Left cardiac atrium (tissue), 4 donors: Measurements from ENCODE around the gene ANGPTL4. TPM values are rescaled to one million over a fixed set of nuclear protein-coding genes. Genes with fewer than 3 reads are reported as not detected.
"Not testable (repeated sequence)": the region's sequence is repeated elsewhere in the genome, so short reads cannot be mapped to it uniquely, and the experiment has no call there.

ENCODE experiments used
- ATAC-seq, 2 donors: fragments of 200-7000 bp; cut with Tn5 transposase; one replicate each; pipeline ENCODE4 v1.9.1; 2020; ENCODE audit warnings: mild to moderate bottlenecking in 2 of 2, moderate library complexity in 2 of 2
- DNase-seq: peaks from one replicate; pipeline ENCODE4 v3.0.0-alpha.2; 2020
- intact Hi-C, 2 donors: fragments of 100-400 bp; cut with DNase I; formaldehyde crosslinking; loops; one replicate each; pipeline versions ENCODE4 v1.14.1 to v1.15.1; 2022 to 2023
- total RNA-seq, 2 donors: library from RNA; stranded (reverse); fragmentation: NEBNext Ultra II Directional; extraction: Animal tissue kit (Norgen Biotek cat#: 25700); gene quantifications; one replicate each; pipeline ENCODE4 v1.2.1, GENCODE V29; 2021
- donor health status: DM: no; HTN: yes; CAD: no.
- donor health status: DM: no; HTN: yes; CAD: no; lungs with severe emphysema.
- donor health status: DM: yes; HTN: yes; CAD: no.
- donor health status: Dilated cardiomyopathy.

Gene ANGPTL4
- total RNA-seq, 2 donors from 2014 or later, result 16.3 to 81.6 TPM

DNA sequence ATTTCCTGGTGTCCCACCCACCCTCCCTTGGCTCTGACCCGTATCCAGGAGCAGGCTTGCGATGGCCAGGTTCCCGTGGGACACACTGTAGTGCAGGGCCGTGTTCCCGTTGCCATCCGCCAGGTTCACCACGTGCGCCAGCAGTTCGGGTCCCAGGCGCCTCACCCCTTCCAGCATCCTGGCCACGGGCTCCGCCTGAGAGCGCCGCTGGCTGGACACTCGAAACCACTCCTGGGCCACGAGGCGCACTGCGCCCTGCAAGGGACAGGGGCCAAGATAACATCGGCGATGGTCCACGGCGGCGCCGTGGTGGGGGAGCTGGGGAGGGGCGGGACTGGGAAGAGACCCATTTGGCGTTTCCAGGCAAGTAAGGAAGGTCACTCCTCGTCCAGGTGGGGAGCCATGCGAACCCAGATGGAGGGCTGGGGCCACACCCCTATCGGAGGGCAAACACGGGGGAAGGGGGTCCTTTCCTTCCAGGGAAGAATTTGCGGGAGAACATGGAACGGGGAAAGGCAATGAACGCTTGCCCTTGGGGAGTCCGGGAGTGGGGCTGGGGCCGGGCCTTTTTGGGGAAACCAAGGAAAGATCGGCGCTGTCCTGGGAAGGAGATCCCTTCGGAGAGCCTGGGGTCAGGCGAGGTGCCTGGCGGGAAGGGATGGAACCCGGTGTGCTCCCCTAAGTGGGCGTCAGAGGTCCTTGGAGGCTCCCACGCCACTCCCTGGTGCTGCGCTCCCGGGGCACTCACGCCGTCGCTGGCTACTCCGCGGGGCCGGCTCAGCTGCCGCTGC lies 30.8 kb upstream of the ANGPTL4 start:
- DNase-seq (peak; percentile 38), ATAC-seq (peak in 1 of 2 donors; percentile 11)

GRCh38 chr19:8333767-8334457 lies 30.0 kb upstream of the ANGPTL4 start:
- no peak for DNase-seq
- ATAC-seq, result no peak
- intact Hi-C loops, result no loop called here

More for the DNA sequence above, 30.8 kb upstream of the ANGPTL4 start:
- intact Hi-C loops, result no loop called here

DNA sequence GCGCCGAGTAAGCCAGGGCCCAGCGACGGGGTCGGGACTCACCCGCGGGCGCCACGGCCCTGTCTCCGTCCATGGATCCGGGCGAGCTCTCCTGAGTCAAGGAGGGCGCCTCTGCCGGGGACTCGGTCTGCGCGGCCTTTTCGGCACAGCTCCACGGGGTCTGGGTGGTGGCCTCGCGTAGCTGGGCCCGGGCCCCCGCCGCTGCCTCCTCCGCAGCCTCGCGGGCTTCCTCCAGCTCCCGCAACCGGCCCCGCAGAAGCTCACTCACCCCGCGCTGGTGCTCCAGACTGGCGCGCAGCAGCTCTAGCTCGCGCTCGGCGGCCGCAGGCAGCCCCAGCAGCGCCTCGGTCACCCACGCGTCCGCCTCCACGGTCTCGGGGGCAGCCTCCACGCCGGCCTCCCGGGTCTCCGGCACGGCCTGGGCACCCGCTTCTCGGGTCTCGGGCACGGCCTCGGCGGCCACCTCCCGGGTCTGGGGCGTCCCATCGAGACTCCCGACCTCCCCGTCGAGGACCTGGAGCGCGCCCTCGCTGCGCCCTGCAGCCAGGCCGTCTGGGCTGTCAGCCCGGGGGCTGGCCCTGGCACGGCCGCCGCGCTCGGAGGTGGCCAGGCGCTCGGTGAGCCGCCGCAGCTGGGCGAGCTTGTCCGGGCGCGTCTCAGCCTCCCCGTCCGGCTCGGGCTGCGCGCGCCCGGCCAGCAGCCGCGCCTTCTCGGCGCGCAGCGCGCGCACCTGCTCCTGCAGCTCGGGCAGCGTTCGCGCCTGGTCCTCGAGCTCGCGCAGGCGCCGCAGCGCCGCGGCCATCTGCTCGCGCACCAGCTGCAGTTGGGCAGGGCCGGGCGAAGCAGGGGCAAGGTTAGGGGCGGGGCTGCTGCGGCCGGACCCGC lies 29.3 kb upstream of the ANGPTL4 start:
- intact Hi-C loops, result no loop called here
- peak; percentile 46 for DNase-seq
- ATAC-seq, result peak; percentile 69 to 72

- no peak for ATAC-seq
- DNase-seq, result no peak
- intact Hi-C loops, result no loop called here
Measured at GRCh38 chr19:8335343-8336071, 28.4 kb upstream of the ANGPTL4 start.

DNA sequence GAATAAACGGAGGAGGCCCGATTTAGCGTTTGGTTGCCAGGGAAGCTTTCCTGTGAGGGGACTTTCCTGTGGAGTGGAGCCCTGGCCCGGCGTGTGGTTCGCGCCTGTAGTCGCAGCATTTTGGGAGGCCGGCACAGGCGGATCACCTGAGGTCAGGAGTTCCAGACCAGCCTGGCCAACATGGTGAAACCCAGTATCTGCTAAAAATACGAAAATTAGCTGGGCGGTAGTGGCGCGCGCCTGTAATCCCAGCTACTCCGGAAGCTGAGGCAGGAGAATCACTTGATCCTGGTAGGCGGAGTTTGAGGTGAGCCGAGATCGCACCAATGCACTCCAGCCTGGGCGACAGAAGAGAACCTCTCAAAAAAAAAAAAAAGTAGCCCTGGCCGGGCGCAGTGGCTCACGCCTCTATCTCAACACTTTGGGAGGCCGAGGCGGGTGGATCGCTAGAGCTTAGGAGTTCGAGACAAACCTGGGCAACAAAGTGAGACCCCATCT lies 27.8 kb upstream of the ANGPTL4 start:
- intact Hi-C loops, result no loop called here
- no peak for DNase-seq
- no peak for ATAC-seq

DNA sequence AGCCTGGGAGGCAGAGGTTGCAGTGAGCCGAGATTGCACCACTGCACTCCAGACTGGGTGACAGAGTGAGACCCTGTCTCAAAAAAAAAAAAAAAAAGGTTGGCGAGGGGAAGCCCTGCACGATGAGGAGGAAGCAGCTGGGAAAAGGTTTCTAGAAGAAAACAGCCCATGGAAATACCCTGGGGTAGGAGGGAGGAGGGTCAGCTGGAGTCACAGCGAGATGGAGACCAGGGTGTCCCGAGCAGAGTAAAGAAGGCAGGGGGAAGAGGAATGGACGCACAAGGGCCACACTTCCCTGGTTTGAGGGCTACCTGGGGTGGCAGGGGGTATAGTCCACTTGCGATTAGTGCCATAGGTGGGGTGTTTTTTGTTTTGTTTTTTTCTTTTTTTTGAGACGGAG lies 27.3 kb upstream of the ANGPTL4 start:
- intact Hi-C loops, result no loop called here
- ATAC-seq, result no peak
- DNase-seq, result no peak

DNA sequence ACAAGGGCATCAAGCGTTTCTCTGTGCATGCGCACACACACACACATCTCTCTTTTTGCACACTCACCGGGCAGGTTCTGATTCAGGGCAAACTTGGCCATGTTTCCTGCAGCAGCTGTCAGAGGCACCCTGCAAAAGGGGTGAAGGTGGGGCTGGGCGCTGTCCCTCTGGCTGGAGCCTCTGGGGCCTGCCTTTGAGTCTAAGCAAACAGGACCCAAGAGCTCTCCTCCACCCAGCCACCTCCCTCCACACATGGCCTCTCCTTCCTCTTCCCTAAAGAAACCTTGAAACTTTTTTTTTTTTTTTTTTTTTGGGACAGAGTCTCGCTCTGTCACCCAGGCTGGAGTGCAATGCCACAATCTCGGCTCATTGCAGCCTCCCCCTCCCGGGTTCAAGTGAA lies 26.2 kb upstream of the ANGPTL4 start:
- intact Hi-C loops, result no loop called here
- ATAC-seq (no peak), DNase-seq (no peak)

GRCh38 chr19:8338835-8339234 lies 25.1 kb upstream of the ANGPTL4 start:
- DNase-seq (no peak), ATAC-seq (no peak)
- intact Hi-C loops, result no loop called here

GRCh38 chr19:8340341-8341096 lies 23.4 kb upstream of the ANGPTL4 start:
- peak; percentile 14 to 44 for ATAC-seq
- intact Hi-C loops, result no loop called here
- peak; percentile 79 for DNase-seq

GRCh38 chr19:8341504-8341903 lies 22.5 kb upstream of the ANGPTL4 start:
- intact Hi-C loops, DNase-seq, ATAC-seq: not testable (repeated sequence)

DNA sequence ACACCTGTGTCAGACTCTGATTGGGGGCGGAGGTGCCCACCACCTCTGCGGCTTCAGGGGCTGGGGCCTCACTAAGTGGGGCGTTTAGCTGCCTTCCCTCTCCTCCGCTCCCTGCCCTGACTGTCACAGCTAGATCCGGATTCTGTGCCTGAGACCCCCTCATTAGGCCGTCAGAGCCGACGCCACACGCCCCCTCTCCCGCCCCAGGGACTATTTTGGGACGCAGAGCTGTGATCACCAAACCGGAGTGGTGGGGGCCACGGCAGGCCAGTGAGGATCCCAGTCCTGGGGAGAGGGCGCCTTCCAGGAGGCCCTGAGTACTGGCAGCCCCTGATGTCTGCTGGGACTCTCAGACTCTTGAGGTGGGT lies 21.7 kb upstream of the ANGPTL4 start:
- intact Hi-C loops, result no loop called here
- DNase-seq, result no peak
- ATAC-seq, result no peak

DNA sequence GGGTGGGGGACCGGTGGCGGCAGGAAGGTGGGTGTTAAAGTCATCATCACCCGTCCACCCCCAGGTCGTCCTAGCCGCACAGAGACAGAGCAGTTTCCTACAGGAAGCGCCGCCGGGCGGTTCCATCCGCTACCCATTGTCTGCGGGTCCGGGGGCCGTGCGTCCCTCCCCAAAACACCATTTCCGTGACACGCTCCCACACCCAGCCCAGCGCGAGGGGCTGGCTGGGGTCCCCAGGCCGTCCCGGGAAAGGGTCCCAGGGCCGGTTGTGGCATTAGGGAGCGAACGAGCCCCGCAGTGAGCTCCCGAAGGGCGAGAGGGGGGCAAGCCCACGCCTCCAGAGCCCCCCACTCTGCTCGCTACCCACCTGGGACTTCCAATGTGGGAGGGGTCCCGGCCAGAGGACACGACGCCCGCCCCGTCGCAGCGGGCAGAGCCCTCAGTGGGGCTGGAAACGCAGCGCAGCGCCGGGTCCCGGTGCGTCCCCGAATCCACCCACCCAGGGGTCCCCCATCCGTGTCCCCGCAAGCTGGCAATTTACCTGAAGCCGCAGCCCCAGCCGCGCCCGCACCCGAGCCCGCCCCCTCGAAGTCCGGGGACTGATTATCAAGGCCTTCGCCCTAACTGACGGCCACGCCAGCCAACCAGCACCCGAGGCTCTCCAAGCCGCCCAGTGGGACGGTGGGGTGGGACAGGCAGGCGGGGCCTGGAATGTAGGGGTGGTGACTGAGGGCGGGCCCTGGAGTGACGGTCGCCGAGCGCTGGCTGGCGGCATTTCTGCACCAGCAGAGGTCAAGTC lies 21.1 kb upstream of the ANGPTL4 start, which contains the start of gene KANK3:
Gene KANK3, minus strand, starts transcription at position 579 of the 799 bp plus-strand sequence. CDS start 5,434 bp downstream, outside the sequence.
- DNase-seq (peak; percentile 98), ATAC-seq (peak; percentile 99)
- intact Hi-C loops, result no loop called here

GRCh38 chr19:8343483-8343844 lies 20.5 kb upstream of the ANGPTL4 start:
- intact Hi-C loops, result no loop called here
- ATAC-seq (no peak), DNase-seq (no peak)

DNA sequence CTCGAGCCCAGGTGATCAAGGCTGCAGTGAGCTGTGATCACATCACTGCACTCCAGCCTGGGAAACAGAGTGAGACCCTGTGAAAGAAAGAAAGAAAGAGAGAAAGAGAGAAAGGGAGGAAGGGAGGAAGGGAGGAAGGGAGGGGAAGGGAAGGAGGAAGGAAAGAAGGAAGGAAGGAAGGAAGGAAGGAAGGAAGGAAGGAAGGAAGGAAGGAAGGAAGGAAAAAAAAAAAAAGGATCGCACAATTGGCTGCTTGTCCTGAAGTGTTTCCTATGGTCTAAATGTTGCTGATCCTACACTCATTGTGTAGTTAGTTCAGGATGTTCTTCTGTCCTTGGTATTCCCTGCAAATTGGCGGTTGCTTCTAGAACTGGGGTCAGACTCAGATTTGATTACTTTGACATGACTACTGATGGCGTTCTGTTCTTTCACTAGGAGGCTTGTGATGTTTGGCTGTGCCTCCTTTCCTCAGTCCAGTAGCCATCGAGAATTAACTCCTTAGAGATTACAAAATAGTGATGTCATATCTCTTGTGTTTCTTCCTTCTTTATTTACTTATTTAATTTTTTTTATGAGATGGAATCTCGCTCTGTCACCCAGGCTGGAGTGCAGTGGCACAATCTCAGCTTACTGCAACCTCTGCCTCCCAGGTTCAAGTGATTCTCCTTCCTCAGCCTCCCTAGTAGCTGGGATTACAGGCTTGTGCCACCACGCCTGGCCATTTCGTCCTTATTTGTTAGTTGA lies 14.2 kb upstream of the ANGPTL4 start:
- not testable (repeated sequence) for DNase-seq, ATAC-seq
- intact Hi-C loops, result loop anchor here (5.0 to 10.0 kb wide), 4 partner anchors 48 to 228 kb away; partner anchors contain the start of genes MYO1F (in 1 of the 2) and PRAM1 (in 1 of the 2)

DNA sequence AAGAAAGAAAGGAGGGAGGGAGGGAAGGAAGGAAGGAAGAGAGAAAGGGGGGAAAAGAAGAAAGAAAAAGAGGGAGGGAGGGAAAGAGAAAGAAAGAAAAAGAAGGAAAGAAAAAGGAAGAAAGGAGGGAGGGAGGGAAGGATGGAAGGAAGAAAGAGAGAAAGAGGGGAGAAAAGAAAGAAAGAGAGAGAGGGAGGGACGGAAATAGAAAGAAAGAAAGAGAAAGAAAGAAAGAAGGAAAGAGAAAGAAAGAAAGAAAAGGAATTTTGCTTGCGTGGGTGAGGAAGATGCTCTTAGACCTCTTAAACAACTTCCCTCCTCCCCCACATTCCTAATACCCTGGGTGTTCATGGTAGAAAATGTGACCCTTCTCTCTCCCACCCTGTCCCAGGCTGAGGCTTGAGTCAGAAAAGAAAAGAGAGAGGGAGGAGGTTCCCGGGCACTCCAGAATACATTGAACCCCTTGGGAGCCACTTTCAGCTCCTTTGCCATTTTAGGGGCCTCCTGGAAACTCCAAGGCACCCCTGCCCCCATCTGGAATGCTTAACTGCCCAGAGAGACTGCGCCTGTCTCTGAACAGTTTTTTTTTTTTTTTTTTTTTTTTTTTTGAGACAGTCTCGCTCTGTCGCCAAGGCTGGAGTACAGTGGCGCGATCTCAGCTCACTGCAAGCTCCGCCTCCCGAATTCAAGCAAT lies 11.7 kb upstream of the ANGPTL4 start:
- no peak for DNase-seq
- intact Hi-C loops, result loop anchor here (5.0 to 10.0 kb wide), 4 partner anchors 45 to 225 kb away; partner anchors contain the start of genes MYO1F (in 1 of the 2) and PRAM1 (in 1 of the 2)
- peak; percentile 37 to 58 for ATAC-seq

DNA sequence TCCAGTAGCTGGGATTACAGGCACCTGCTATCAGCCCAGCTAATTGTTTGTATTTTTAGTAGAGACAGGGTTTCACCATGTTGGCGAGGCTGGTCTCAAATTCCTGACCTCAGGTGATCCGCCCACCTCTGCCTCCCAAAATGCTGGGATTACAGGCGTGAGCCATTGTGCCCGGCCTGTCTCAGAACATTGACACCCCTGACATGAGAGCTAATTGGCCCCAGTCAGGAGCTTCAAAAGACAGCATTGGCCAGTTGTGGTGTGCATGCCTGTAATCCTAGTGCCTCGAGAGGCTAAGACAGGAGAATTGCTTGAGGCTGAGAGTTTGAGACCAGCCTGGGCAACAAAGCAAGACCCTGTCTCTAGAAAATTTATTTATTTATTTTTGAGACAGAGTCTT lies 11.1 kb upstream of the ANGPTL4 start:
- DNase-seq, ATAC-seq: not testable (repeated sequence)
- intact Hi-C loops, result loop anchor here (5.0 to 10.0 kb wide), 4 partner anchors 44 to 224 kb away; partner anchors contain the start of genes MYO1F (in 1 of the 2) and PRAM1 (in 1 of the 2)
